Left colon (tissue), 2 donors: Measurements from ENCODE around the gene XG. TPM values are rescaled to one million over a fixed set of nuclear protein-coding genes. Genes with fewer than 3 reads are reported as not detected.
"Not testable (repeated sequence)": the region's sequence is repeated elsewhere in the genome, so short reads cannot be mapped to it uniquely, and the experiment has no call there.

Source experiments
- ATAC-seq: fragments of 200-7000 bp; cut with Tn5 transposase; one replicate; pipeline ENCODE4 v1.9.1; 2020; ENCODE audit warnings: mild to moderate bottlenecking, moderate library complexity
- DNase-seq, 2 donors: peaks; one replicate each; pipeline ENCODE4 v3.0.0-alpha.2; 2020
- intact Hi-C, 2 donors: fragments of 100-400 bp; cut with DNase I in 1 of 2; cut with micrococcal nuclease in 1 of 2; formaldehyde crosslinking; loops; one replicate each; pipeline versions ENCODE4 v1.11.2 to v1.14.0; 2022; cut with DNase I, micrococcal nuclease
- total RNA-seq, 2 donors: library from RNA; stranded (reverse); fragmentation: NEBNext Ultra II Directional; extraction: Animal tissue kit (Norgen Biotek cat#: 25700); gene quantifications; one replicate each; pipeline ENCODE4 v1.2.1, GENCODE V29; 2021
- donor health status: DM: no; HTN: no; CAD: no.
- donor health status: DM: yes; HTN: yes; CAD: no.

XG gene
- total RNA-seq, 2 donors from 2014 or later = 0.11 TPM; not detected in 1

- ATAC-seq (peak; percentile 62), DNase-seq (peak; percentile 23 to 61)
- intact Hi-C loops = no loop called here
These were observed 16.0 kb downstream of the XG start for GRCh38 chrX:2767631-2768455.

GRCh38 chrX:2769615-2770014 lies 17.8 kb downstream of the XG start:
- intact Hi-C loops = no loop called here
- ATAC-seq (no peak), DNase-seq (no peak)

DNA sequence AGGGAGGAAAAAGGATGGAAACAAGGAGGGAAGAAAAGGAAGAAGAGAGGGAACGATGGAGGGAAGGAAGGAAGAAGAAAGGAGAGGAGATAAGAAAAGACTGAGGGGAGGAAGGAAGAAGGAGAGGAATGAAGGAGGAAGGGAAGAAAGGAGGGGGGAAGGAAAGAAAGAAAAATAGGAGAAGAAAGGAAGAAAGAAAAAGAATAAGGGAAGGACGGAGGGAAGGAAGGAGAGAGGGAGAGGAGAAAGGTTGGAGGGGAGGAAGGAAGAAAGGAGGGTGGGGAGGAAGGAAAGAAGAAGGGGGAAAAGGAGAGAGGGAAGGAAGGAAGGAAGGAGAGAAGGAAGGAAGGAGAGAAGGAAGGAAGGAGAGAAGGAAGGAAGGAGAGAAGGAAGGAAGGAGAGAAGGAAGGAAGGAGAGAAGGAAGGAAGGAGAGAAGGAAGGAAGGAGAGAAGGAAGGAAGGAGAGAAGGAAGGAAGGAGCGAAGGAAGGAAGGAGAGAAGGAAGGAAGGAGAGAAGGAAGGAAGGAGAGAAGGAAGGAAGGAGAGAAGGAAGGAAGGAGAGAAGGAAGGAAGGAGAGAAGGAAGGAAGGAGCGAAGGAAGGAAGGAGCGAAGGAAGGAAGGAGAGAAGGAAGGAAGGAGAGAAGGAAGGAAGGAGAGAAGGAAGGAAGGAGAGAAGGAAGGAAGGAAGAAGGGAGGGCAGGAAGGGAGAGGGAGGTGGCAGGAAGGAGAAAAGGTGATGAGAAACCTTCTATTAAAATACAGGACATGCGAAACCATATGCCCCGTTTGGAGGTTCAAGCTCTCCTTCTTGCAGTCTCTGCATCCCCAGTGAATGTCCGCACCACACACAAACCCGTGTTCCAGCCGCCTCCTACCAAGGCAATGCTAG lies 21.6 kb downstream of the XG start:
- ATAC-seq, DNase-seq, intact Hi-C loops: not testable (repeated sequence)

DNA sequence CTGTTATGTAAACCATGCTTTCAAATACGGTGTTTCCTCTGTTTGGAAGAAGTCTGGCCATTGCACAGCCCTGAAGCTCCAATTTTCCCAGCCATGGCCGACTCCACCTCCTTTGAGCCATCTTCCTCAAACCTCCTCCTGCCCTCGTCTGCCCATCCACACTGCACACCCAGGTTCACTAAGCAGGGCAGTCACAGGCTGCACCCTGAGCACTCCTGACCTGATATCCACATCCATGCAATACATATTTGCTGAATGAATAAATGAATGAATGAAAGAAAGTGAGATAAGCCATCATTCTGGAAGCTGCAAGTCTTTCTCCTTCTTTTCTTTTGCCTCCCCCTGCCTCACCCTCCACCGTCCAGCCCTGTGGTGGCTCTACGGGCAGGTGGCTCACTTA lies 22.2 kb downstream of the XG start:
- intact Hi-C loops = no loop called here
- ATAC-seq (no peak), DNase-seq (no peak)

DNA sequence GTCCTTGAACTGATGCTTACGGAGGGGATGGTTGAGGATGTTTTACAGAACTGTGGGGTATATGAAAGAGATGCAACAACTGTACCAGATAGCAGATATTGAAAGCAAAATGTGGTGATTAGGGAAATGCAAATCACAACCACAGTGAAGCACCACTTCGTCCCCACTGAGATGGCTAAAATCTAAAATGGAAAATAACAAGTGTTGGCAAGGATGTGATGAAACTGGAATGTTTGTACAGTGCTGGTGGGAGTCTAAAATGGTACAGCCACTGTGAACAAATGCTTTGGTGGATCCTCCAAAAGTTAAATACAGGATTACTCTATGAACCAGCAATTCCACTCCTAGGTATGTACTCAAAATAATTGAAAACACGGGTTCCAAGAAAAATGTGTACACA lies 22.9 kb downstream of the XG start:
- intact Hi-C loops = no loop called here
- DNase-seq (no peak), ATAC-seq (no peak)

GRCh38 chrX:2780472-2781225 lies 28.8 kb downstream of the XG start:
- intact Hi-C loops, DNase-seq: not testable (repeated sequence)
- ATAC-seq = peak; percentile 62

GRCh38 chrX:2781226-2781571 lies 29.4 kb downstream of the XG start:
- DNase-seq = no peak
- peak; percentile 37 for ATAC-seq
- intact Hi-C loops = no loop called here

DNA sequence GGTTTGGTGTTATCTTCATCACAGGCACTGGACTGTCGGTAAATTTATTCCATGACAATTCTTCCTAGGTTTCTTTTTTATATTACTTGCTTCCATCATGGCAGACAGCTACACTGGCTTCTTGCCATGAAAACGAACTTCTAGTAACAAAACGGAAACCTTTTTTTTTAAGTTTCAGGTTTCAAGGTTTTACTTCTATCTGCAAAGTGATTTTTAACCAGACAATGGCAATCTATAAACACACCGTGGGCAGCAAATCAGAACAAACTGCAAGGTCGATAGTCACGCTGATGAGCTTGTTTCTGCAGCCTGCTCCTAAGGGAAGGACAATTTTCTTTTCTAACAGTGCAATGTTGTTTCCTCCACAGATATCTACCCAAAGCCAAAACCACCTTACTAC lies 29.9 kb downstream of the XG start:
- intact Hi-C loops = no loop called here
- DNase-seq = no peak
- no peak for ATAC-seq

DNA sequence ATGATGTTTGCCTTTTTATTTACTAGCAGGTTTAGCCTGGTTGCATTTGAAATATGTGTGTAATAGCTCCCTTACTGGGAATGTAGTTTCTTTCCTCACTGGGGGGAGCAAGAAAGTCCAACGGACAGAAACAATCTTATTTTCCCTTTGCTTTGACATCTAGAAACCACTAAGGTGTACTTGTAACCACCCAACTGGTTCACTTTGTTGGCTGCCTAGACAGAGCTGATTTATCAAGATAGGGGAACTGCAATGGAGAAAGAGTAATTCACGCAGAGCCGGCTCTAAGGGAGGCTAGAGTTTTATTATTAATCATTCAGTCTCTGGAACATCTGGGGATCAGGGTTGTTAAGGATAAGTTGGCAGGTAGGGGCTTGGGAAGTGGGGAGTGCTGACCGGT lies 30.3 kb downstream of the XG start:
- DNase-seq = no peak
- ATAC-seq = no peak
- intact Hi-C loops = no loop called here

GRCh38 chrX:2782778-2783177 lies 30.9 kb downstream of the XG start:
- DNase-seq (no peak), ATAC-seq (no peak)
- intact Hi-C loops = no loop called here

DNA sequence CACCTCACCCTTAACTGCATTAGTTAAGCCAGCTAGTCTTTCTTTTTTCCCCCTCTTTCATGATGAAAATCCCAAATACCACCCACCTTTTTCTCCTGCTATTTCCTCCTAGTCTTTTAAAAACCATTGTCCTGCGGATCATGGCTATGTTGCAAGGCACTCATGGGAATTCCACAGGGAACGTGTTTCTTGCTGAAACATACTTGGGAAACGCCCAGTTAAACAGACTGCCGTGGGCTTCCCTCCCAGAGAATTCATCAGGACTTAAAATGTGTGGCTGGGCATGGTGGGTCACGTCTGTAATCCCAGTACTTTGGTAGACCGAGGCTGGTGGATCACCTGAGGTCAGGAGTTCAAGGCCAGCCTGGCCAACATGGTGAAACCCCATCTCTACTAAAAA lies 32.2 kb downstream of the XG start:
- ATAC-seq (no peak), DNase-seq (no peak)
- intact Hi-C loops = no loop called here

DNA sequence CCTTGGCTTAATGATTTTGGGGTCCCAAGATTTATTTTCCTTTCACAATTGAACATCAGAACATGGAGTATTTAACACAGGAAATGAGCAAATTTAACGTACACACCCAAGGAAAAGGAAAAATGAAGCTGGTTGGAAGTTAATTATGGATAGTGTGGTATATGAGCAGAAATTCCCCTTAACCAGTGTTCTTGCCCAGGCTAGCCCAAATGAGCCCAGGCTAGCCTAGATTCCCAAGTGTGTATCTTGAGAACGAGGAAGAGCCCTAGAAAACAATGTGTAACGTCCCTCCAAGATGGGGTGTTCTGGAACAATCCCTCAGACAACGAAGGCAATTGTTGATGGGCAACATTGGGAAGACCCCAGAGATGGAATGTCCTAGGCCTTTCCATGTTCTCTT lies 33.7 kb downstream of the XG start:
- no peak for DNase-seq
- ATAC-seq = no peak
- intact Hi-C loops = no loop called here

GRCh38 chrX:2788980-2789379 lies 37.1 kb downstream of the XG start:
- intact Hi-C loops = no loop called here
- DNase-seq (no peak), ATAC-seq (no peak)

- no peak for DNase-seq
- intact Hi-C loops = no loop called here
These were observed 37.7 kb downstream of the XG start for GRCh38 chrX:2789569-2789968.

DNA sequence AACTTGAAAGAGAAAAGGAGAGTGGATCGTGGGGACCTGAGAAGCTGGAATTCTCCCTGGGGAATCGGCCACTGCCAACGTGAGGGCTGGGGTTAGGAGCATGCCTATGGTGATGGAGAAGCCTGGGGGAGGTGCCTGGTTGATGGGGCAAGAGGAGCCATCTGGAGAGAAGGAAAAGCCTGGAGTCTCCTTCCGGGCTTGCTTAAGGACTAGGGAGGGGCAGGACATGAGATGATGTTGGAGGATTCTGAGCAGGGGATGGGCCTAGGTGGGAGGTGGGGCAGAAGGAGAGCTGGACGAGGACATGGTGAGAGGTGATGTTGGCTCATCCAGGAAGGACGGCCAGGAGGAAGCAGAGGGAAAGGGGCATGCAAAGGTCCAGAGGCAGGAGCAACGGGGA lies 41.9 kb downstream of the XG start:
- ATAC-seq = no peak
- DNase-seq = no peak
- intact Hi-C loops = no loop called here

More at GRCh38 chrX:2789569-2789968, 37.7 kb downstream of the XG start:
- ATAC-seq = no peak

GRCh38 chrX:2794336-2794735 lies 42.5 kb downstream of the XG start:
- ATAC-seq = no peak
- DNase-seq = no peak
- intact Hi-C loops = no loop called here

DNA sequence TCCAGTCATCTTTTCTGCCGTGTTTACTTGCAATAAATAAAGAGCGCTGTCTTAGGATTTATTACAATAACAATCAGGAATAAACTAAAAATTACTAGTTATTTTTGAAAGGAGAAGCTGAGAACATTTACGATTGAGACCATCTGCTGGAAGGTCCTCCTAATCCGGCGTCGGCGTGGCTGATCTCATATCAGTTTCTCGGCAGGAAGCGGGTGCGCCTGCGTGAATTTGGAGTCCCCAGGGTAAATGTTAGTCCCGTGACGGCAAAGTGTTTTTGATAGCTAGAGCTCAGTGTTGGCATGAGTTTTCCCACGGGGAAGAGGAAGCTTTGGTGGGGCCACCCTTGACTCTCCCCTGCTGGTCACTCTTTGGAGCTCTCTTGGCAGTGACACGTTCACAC lies 45.0 kb downstream of the XG start:
- not testable (repeated sequence) for ATAC-seq

GRCh38 chrX:2799369-2799768 lies 47.5 kb downstream of the XG start:
- DNase-seq = no peak
- intact Hi-C loops = no loop called here
- ATAC-seq = no peak

More for the DNA sequence above, 45.0 kb downstream of the XG start:
- DNase-seq, intact Hi-C loops: not testable (repeated sequence)

DNA sequence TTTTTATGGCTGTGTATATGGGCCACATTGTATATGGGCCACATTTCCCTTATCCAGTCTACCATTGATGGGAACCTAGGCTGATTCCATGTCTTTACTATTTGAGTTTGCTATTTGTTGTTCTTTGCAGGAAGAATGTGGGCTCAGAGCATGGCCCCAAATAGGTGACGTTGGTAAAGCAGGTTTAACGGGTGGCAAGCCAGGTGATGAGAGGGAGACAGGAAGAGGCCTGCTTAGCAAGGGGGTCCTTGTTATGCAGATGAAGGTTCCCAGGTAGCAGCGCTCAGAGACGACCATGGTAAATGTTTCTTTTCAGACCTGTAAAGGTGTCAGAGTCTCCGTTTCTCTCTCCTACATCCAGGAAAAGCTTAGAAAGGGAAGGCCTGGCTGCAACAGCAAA lies 48.1 kb downstream of the XG start:
- intact Hi-C loops, DNase-seq, ATAC-seq: not testable (repeated sequence)
